Measurements from ENCODE around the gene PDAP1. TPM values are rescaled to one million over a fixed set of nuclear protein-coding genes. Genes with fewer than 3 reads are reported as not detected.
"Not testable (repeated sequence)": the region's sequence is repeated elsewhere in the genome, so short reads cannot be mapped to it uniquely, and the experiment has no call there.

The PDAP1 gene
- total and polyA plus RNA-seq, 2 donors = 73.6 to 120 TPM

- not testable (repeated sequence) for H3K9me3 ChIP-seq (ENCODE audit: control insufficient read depth in 2 of 2, insufficient read depth in 1 of 2, low read length in 1 of 2); H3K27me3 ChIP-seq (ENCODE audit: control insufficient read depth in 2 of 2, insufficient read depth in 1 of 2, low read length in 1 of 2); DNase-seq (ENCODE audit: low read depth in 6 of 9, low spot score in 9 of 9)
- Histone ChIP-seq H3K4me3 (ENCODE audit: low read length in 2 of 2) (peak overlapping the region in 1 of 2 donors; percentile 37), H3K4me1 (ENCODE audit: control insufficient read depth in 2 of 2, insufficient read depth in 2 of 2, low read length in 2 of 2) (peaks cover 29 to 43% of the 10 kb centered on the region in 2 donors), H3K27ac (ENCODE audit: low read depth in 1 of 2, low read length in 1 of 2) (peak overlapping the region; percentile 98 to 100), H3K36me3 (ENCODE audit: control insufficient read depth in 2 of 2, insufficient read depth in 2 of 2, low read length in 1 of 2) (peaks cover 7 to 35% of the 10 kb centered on the region in 2 donors)
- 72% methylated on average over 7 of the region's 7 CpGs for WGBS
These were observed 28.7 kb downstream of the PDAP1 start for GRCh38 chr7:99379693-99380031.

GRCh38 chr7:99379043-99379577 lies 29.3 kb downstream of the PDAP1 start:
- no peaks in the 10 kb centered on the region for H3K9me3 ChIP-seq (ENCODE audit: control insufficient read depth in 2 of 2, insufficient read depth in 1 of 2, low read length in 1 of 2)
- DNase-seq (ENCODE audit: low read depth in 6 of 9, low spot score in 9 of 9) = peak in 3 of 9 donors; percentile 18 to 47 (median 19)
- H3K4me3 ChIP-seq (ENCODE audit: low read length in 2 of 2) = peak overlapping the region in 1 of 2 donors; percentile 37
- H3K27me3 ChIP-seq (ENCODE audit: control insufficient read depth in 2 of 2, insufficient read depth in 1 of 2, low read length in 1 of 2) = no peaks in the 10 kb centered on the region
- peak overlapping the region; percentile 77 to 100 for H3K27ac ChIP-seq (ENCODE audit: low read depth in 1 of 2, low read length in 1 of 2)
- peaks cover 7 to 35% of the 10 kb centered on the region in 2 donors for H3K36me3 ChIP-seq (ENCODE audit: control insufficient read depth in 2 of 2, insufficient read depth in 2 of 2, low read length in 1 of 2)
- WGBS = 38% methylated on average over 7 of the region's 7 CpGs
- peaks cover 29 to 43% of the 10 kb centered on the region in 2 donors for H3K4me1 ChIP-seq (ENCODE audit: control insufficient read depth in 2 of 2, insufficient read depth in 2 of 2, low read length in 2 of 2)

- WGBS = 6% methylated on average over 58 of the region's 58 CpGs
- peak in 5 of 9 donors; percentile 22 to 67 (median 45) for DNase-seq (ENCODE audit: low read depth in 6 of 9, low spot score in 9 of 9)
- no peaks in the 10 kb centered on the region for H3K27me3 ChIP-seq (ENCODE audit: control insufficient read depth in 2 of 2, insufficient read depth in 1 of 2, low read length in 1 of 2)
- H3K4me3 ChIP-seq (ENCODE audit: low read length in 2 of 2) = peak overlapping the region; percentile 70 to 77
- H3K27ac ChIP-seq (ENCODE audit: low read depth in 1 of 2, low read length in 1 of 2) = peak overlapping the region; percentile 57 to 90
- H3K4me1 ChIP-seq (ENCODE audit: control insufficient read depth in 2 of 2, insufficient read depth in 2 of 2, low read length in 2 of 2) = peaks cover 31 to 54% of the 10 kb centered on the region in 2 donors
- no peaks in the 10 kb centered on the region for H3K9me3 ChIP-seq (ENCODE audit: control insufficient read depth in 2 of 2, insufficient read depth in 1 of 2, low read length in 1 of 2)
- H3K36me3 ChIP-seq (ENCODE audit: control insufficient read depth in 2 of 2, insufficient read depth in 2 of 2, low read length in 1 of 2) = peaks cover 4 to 18% of the 10 kb centered on the region in 2 donors
These were observed 33.2 kb downstream of the PDAP1 start for GRCh38 chr7:99375070-99375807.

GRCh38 chr7:99374111-99375064 lies 34.0 kb downstream of the PDAP1 start, which contains the start of gene ARPC1B:
TSS of gene ARPC1B (plus strand) at chr7:99374730. CDS start at chr7:99385715, 10,985 bp downstream.
- Histone ChIP-seq H3K27ac (ENCODE audit: low read depth in 1 of 2, low read length in 1 of 2) (peak within 1 kb of the TSS; percentile 92 to 99), H3K4me3 (ENCODE audit: low read length in 2 of 2) (peak within 1 kb of the TSS; percentile 70 to 77), H3K9me3 (ENCODE audit: control insufficient read depth in 2 of 2, insufficient read depth in 1 of 2, low read length in 1 of 2) (no peaks in the 10 kb centered on the region), H3K36me3 (ENCODE audit: control insufficient read depth in 2 of 2, insufficient read depth in 2 of 2, low read length in 1 of 2) (peaks cover 7 to 18% of the 10 kb centered on the region in 2 donors), H3K4me1 (ENCODE audit: control insufficient read depth in 2 of 2, insufficient read depth in 2 of 2, low read length in 2 of 2) (peaks cover 23 to 49% of the 10 kb centered on the region in 2 donors), H3K27me3 (ENCODE audit: control insufficient read depth in 2 of 2, insufficient read depth in 1 of 2, low read length in 1 of 2) (no peaks in the 10 kb centered on the region)
- peak in 5 of 9 donors; percentile 67 to 89 (median 78) for DNase-seq (ENCODE audit: low read depth in 6 of 9, low spot score in 9 of 9)
- under 1% methylated on average over 95 of the region's 95 CpGs for WGBS

GRCh38 chr7:99373091-99374066 lies 35.0 kb downstream of the PDAP1 start:
- peak overlapping the region; percentile 92 to 99 for H3K27ac ChIP-seq (ENCODE audit: low read depth in 1 of 2, low read length in 1 of 2)
- no peaks in the 10 kb centered on the region for H3K27me3 ChIP-seq (ENCODE audit: control insufficient read depth in 2 of 2, insufficient read depth in 1 of 2, low read length in 1 of 2)
- H3K9me3 ChIP-seq (ENCODE audit: control insufficient read depth in 2 of 2, insufficient read depth in 1 of 2, low read length in 1 of 2) = no peaks in the 10 kb centered on the region
- peak overlapping the region; percentile 70 to 77 for H3K4me3 ChIP-seq (ENCODE audit: low read length in 2 of 2)
- peaks cover 19 to 43% of the 10 kb centered on the region in 2 donors for H3K4me1 ChIP-seq (ENCODE audit: control insufficient read depth in 2 of 2, insufficient read depth in 2 of 2, low read length in 2 of 2)
- peaks cover 11 to 21% of the 10 kb centered on the region in 2 donors for H3K36me3 ChIP-seq (ENCODE audit: control insufficient read depth in 2 of 2, insufficient read depth in 2 of 2, low read length in 1 of 2)
- 85% methylated on average over 41 of the region's 41 CpGs for WGBS
- DNase-seq (ENCODE audit: low read depth in 6 of 9, low spot score in 9 of 9) = no peak

GRCh38 chr7:99372275-99373090 lies 35.9 kb downstream of the PDAP1 start:
- Histone ChIP-seq H3K36me3 (ENCODE audit: control insufficient read depth in 2 of 2, insufficient read depth in 2 of 2, low read length in 1 of 2) (peaks cover 7 to 17% of the 10 kb centered on the region in 2 donors), H3K4me1 (ENCODE audit: control insufficient read depth in 2 of 2, insufficient read depth in 2 of 2, low read length in 2 of 2) (peaks cover 19 to 43% of the 10 kb centered on the region in 2 donors), H3K4me3 (ENCODE audit: low read length in 2 of 2) (peak overlapping the region in 1 of 2 donors; percentile 35), H3K9me3 (ENCODE audit: control insufficient read depth in 2 of 2, insufficient read depth in 1 of 2, low read length in 1 of 2) (no peaks in the 10 kb centered on the region), H3K27ac (ENCODE audit: low read depth in 1 of 2, low read length in 1 of 2) (peak overlapping the region; percentile 83 to 99), H3K27me3 (ENCODE audit: control insufficient read depth in 2 of 2, insufficient read depth in 1 of 2, low read length in 1 of 2) (no peaks in the 10 kb centered on the region)
- peak in 5 of 9 donors; percentile 51 to 90 (median 74) for DNase-seq (ENCODE audit: low read depth in 6 of 9, low spot score in 9 of 9)
- WGBS = 72% methylated on average over 21 of the region's 21 CpGs

- Histone ChIP-seq H3K4me3 (ENCODE audit: low read length in 2 of 2) (no peak overlapping the region), H3K9me3 (ENCODE audit: control insufficient read depth in 2 of 2, insufficient read depth in 1 of 2, low read length in 1 of 2) (no peaks in the 10 kb centered on the region), H3K27me3 (ENCODE audit: control insufficient read depth in 2 of 2, insufficient read depth in 1 of 2, low read length in 1 of 2) (no peaks in the 10 kb centered on the region), H3K36me3 (ENCODE audit: control insufficient read depth in 2 of 2, insufficient read depth in 2 of 2, low read length in 1 of 2) (peaks cover 17 to 21% of the 10 kb centered on the region in 2 donors), H3K4me1 (ENCODE audit: control insufficient read depth in 2 of 2, insufficient read depth in 2 of 2, low read length in 2 of 2) (peaks cover 19 to 43% of the 10 kb centered on the region in 2 donors), H3K27ac (ENCODE audit: low read depth in 1 of 2, low read length in 1 of 2) (no peak overlapping the region)
- 95% methylated on average over 11 of the region's 11 CpGs for WGBS
- DNase-seq (ENCODE audit: low read depth in 6 of 9, low spot score in 9 of 9) = no peak
These were observed 36.9 kb downstream of the PDAP1 start for GRCh38 chr7:99371376-99371920.
